Progenitor cell of endocrine pancreas (in vitro differentiated cells): ENCODE measurements around the gene GPR173. TPM values are rescaled to one million over a fixed set of nuclear protein-coding genes. Genes with fewer than 3 reads are reported as not detected.

Source experiments
- DNase-seq: peaks from one replicate; pipeline ENCODE4 v3.0.0; 2021; ENCODE audit warnings: low spot score; ENCODE audit not compliant: unreplicated experiment
- H3K27ac Mint-ChIP-seq: 2 replicates; pipeline ENCODE4 v1.8.0; 2021; ENCODE audit warnings: mild to moderate bottlenecking, moderate library complexity, mixed read lengths
- H3K27me3 Mint-ChIP-seq: 2 replicates; pipeline ENCODE4 v1.8.0; 2021; ENCODE audit warnings: mixed read lengths
- H3K36me3 Mint-ChIP-seq: 2 replicates; pipeline ENCODE4 v1.8.0; 2022; ENCODE audit warnings: mixed read lengths; ENCODE audit not compliant: insufficient read depth
- H3K4me1 Mint-ChIP-seq: 2 replicates; pipeline ENCODE4 v1.8.0; 2021; ENCODE audit warnings: low read depth, mixed read lengths
- H3K4me3 Mint-ChIP-seq: 2 replicates; pipeline ENCODE4 v1.8.0; 2021; ENCODE audit warnings: low read depth, mild to moderate bottlenecking, moderate library complexity, mixed read lengths
- H3K9me3 Mint-ChIP-seq: 2 replicates; pipeline ENCODE4 v1.8.0; 2021; ENCODE audit warnings: low read depth, mixed read lengths
- CTCF ChIP-seq: fragments of 200-600 bp; sonication (generic); IDR thresholded peaks from one replicate; pipeline ENCODE4 v1.5.0; 2021; ENCODE audit warnings: antibody characterized with exemption, mild to moderate bottlenecking; ENCODE audit not compliant: unreplicated experiment
- total RNA-seq: library from RNA; stranded (reverse); gene quantifications from 2 replicates; pipeline ENCODE4 v1.2.1, GENCODE V29; 2021

Gene GPR173
- total RNA-seq, 1 donor from 2014 or later: 19.4 TPM

- peak overlapping the region; percentile 96 for H3K27ac Mint-ChIP-seq
- H3K4me1 Mint-ChIP-seq: peaks cover 7% of the 10 kb centered on the region
Measured at GRCh38 chrX:53089224-53089842, 40.7 kb downstream of the GPR173 start.

GRCh38 chrX:53089925-53090324, 41.3 kb downstream of the GPR173 start:
- H3K9me3 Mint-ChIP-seq: peaks cover 9% of the 10 kb centered on the region
- peaks cover 6% of the 10 kb centered on the region for H3K4me1 Mint-ChIP-seq
- H3K27me3 Mint-ChIP-seq: no peaks in the 10 kb centered on the region
- H3K27ac Mint-ChIP-seq: no peak overlapping the region
- TF ChIP-seq CTCF: no peak
- peaks cover 12% of the 10 kb centered on the region for H3K36me3 Mint-ChIP-seq
- no peak overlapping the region for H3K4me3 Mint-ChIP-seq
- DNase-seq: no peak

More at GRCh38 chrX:53089224-53089842, 40.7 kb downstream of the GPR173 start:
- H3K4me3 Mint-ChIP-seq: peak overlapping the region; percentile 93
- no peak for DNase-seq
- no peaks in the 10 kb centered on the region for H3K27me3 Mint-ChIP-seq
- TF ChIP-seq CTCF: peak; percentile 69
- peaks cover 11% of the 10 kb centered on the region for H3K9me3 Mint-ChIP-seq
- H3K36me3 Mint-ChIP-seq: peaks cover 14% of the 10 kb centered on the region

- Mint-ChIP-seq H3K27me3 (no peaks in the 10 kb centered on the region), H3K4me1 (peaks cover 6% of the 10 kb centered on the region), H3K4me3 (no peak overlapping the region), H3K27ac (no peak overlapping the region), H3K9me3 (peaks cover 3% of the 10 kb centered on the region), H3K36me3 (peaks cover 4% of the 10 kb centered on the region)
- no peak for TF ChIP-seq CTCF
- no peak for DNase-seq
Measured at GRCh38 chrX:53091354-53091753, 42.8 kb downstream of the GPR173 start.

GRCh38 chrX:53093177-53093655, 44.6 kb downstream of the GPR173 start:
- peak; percentile 57 for TF ChIP-seq CTCF
- H3K27me3 Mint-ChIP-seq: no peaks in the 10 kb centered on the region
- H3K36me3 Mint-ChIP-seq: peaks cover 3% of the 10 kb centered on the region
- peaks cover 2% of the 10 kb centered on the region for H3K9me3 Mint-ChIP-seq
- peak overlapping the region; percentile 95 for H3K27ac Mint-ChIP-seq
- H3K4me3 Mint-ChIP-seq: peak overlapping the region; percentile 86
- DNase-seq: peak; percentile 48
- peaks cover 6% of the 10 kb centered on the region for H3K4me1 Mint-ChIP-seq

- Mint-ChIP-seq H3K4me3 (peak within 1 kb of the TSS; percentile 86), H3K27ac (peak within 1 kb of the TSS; percentile 96), H3K4me1 (no peaks in the 10 kb centered on the region), H3K27me3 (no peaks in the 10 kb centered on the region), H3K36me3 (no peaks in the 10 kb centered on the region), H3K9me3 (no peaks in the 10 kb centered on the region)
- TF ChIP-seq CTCF: no peak
- DNase-seq: peak; percentile 66
Measured at GRCh38 chrX:53093748-53094581, 45.4 kb downstream of the GPR173 start, which contains the start of gene KANTR. Gene KANTR (plus strand): TSS chrX:53094142. CDS start chrX:53124273, 30,131 bp downstream.
